ENCODE results near the gene PSMB2.

PSMB2 gene

GRCh38 chr1:35644204-35644603 lies 2.9 kb upstream of the PSMB2 start:
- DNase-seq (ENCODE audit: low read depth in 3 of 3, low spot score in 1 of 3), result no peak

DNA sequence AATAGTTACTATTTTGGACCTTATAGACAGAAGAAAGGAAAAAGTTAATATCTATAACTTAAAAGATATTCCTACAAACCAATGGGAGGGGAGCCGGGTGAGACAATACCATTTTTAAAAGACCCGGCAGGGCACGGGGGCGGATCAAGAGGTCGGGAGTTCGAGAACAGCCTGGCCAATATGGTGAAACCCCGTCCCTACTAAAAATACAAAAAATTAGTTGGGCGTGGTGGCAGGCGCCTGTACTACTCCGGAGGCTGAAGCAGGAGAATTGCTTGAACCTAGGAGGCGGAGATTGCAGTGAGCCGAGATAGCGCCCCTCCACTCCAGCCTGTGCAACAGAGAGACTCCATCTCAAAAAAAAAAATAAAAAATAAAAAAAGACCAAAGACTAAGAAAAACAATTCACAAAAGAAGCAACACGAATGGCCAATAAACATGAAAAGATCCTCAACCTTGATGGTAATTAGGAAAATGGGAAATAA lies 1.2 kb upstream of the PSMB2 start:
- no peak for DNase-seq (ENCODE audit: low read depth in 3 of 3, low spot score in 1 of 3)

DNA sequence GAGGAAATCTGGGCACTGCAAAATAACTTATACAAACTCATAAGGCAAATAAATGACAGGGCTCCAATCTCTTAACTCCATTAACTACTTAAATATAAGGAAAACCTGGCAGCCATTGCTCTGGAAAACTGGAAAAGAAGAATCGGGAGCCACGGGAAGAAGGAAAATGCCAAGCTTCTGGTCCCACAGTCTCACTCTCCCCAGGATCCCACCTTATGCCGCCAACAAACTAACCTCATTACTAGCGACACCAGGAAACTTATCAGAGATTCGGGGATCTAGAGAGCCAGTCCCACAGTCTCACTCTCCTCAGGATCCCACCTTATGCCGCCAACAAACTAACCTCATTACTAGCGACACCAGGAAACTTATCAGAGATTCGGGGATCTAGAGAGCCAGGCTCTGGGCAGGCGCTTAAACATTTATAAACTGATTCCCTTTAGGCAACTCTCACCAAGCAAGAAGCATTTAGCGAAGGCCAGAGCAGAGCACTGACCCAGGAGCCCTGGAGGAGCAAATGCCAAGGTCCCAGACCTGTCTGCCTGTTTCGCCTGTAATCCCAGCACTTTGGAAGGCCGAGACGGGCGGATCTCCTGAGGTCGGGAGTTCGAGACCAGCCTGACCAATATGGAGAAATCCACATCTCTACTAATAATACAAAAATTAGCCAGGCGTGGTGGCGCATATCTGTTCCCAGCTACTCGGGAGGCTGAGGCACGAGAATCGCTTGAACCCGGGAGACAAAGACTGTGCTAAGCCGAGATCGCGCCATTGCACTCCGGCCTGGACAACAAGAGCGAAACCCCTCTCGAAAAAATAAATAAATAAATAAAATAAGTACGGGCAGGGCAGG lies 720 bp downstream of the PSMB2 start:
- DNase-seq (ENCODE audit: low read depth in 3 of 3, low spot score in 1 of 3), result no peak

DNA sequence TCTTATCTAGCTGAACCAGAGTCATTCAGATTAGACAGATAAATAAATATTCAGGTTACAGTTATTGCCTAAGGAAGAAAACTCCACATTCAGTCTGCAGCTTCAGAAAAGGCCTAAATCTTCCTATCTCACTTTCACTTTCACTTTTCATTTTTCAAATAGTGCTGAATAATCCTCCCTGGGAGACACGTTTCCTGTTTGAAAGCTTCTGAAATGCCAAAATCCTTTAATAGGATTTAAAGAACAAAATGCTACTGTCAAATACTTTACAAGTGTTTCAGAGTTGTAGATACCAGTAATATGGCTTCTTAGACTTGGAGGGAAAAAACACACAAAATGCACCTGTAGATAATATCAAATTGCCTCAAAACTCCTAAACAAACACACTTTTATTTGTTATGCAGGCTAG lies 3.9 kb downstream of the PSMB2 start:
- no peak for DNase-seq (ENCODE audit: low read depth in 3 of 3, low spot score in 1 of 3)

DNA sequence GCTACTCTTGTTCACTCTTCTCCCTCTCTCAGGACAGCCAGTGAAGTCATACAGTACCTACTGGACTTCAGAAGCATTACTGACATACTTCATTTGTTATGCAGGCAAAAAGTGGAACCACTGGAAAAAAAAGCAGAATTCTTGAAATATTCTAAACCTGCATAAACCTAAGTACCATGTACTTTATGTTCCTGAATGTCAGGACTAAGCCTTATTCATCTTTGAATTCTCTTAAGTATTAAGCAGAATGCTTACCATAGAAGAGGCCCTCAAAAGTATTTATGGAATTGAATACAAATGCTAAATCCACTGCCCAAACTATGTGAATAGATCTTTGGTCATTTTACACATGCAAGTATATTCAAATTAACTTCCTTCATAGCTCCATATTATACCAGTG lies 7.8 kb downstream of the PSMB2 start:
- no peak for DNase-seq (ENCODE audit: low read depth in 3 of 3, low spot score in 1 of 3)

DNA sequence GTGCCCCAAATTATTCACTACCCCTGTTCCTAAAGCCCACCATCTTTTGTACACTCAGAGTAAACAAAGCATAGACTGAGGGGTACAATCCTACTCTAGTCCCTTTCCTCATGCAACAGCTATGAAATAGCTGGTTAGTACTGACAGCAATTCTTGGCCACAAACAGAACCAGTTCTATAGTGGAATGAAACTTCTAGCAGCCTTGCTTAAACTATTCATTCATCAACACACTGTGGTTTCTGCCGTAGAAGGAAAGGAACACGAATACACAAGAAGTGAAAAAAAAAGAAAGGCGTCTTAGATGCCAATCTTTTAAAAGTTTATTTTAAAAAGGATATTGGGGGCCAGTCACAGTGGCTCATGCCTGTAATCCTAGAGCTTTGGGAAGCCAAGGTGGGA lies 9.9 kb downstream of the PSMB2 start:
- no peak for DNase-seq (ENCODE audit: low read depth in 3 of 3, low spot score in 1 of 3)

- no peak for DNase-seq (ENCODE audit: low read depth in 3 of 3, low spot score in 1 of 3)
Measured at GRCh38 chr1:35629051-35629450, 12.3 kb downstream of the PSMB2 start.

- DNase-seq (ENCODE audit: low read depth in 3 of 3, low spot score in 1 of 3), result no peak
Measured at GRCh38 chr1:35623832-35624231, 17.5 kb downstream of the PSMB2 start.

DNA sequence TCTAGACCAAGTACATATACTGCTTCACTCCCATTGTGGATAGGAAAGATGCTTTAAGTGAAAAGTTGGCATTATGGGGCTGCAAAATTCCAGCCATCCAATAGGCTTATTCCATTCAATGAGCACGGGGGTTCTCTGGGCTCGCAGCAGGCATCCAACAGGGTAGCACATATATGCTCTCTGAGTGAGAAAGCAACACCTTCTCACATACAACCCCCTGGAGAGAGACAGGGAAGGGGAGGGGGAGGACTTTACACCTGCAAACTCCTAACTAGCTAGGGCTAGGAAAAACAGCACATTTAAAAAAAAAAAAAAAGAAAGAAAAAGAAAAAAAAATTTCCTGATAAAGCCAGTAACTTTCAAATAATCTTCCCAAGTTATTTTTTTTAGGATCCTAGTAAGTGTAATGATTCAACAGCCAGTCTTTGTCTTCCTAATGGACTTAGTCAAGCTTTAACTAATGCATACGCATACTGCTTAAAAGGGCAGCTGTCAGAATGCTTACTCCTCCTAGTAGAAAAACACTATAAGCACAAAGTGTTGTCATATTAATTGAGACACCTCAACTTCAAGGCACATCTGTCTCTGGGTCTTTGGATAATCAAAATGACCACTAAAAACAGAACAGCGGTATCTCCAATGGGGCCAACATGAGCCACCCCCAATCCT lies 18.7 kb downstream of the PSMB2 start:
- DNase-seq (ENCODE audit: low read depth in 3 of 3, low spot score in 1 of 3), result no peak

DNA sequence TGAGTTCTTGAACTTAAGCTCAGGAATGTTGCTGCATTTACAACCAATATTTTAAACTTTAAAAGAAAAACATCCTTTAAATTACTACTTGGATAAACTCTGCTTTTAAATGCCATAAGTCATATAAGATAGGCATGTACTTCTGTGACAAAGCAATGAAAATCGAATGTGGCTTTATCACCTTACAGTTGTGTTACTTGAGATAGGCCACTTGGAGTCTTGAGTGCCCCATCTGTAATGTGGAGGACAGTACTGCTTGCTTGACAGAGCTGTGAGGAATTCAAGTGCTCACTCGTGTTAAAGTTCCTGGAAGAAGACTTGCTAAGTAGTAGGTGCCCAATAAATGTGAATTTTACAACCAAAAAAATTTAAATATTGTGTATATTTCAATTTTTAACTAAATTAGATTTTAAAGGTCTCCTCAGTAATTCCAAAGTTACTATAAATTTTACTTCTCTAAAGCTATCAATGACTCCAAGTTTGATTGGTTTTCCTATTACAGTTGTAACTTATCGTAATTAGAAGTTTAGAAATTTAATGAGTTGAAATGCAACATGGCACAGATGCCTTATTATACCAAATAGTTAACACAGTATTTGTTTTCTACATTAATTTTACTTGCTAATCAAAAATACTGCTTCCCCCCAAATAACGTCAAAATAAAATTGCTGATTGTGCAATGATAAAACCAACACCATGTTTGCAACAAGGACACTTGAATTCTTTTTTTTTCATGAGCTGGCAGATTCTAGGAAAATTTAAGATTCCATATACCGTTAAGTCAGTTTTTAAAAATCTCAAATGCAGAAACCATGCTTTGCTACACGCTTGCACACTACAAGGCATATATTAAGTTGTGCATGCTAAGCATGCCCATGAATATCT lies 21.8 kb downstream of the PSMB2 start:
- no peak for DNase-seq (ENCODE audit: low read depth in 3 of 3, low spot score in 1 of 3)

- DNase-seq (ENCODE audit: low read depth in 3 of 3, low spot score in 1 of 3), result no peak
Measured at GRCh38 chr1:35615440-35615839, 25.9 kb downstream of the PSMB2 start.

- DNase-seq (ENCODE audit: low read depth in 3 of 3, low spot score in 1 of 3), result no peak
Measured at GRCh38 chr1:35611655-35612054, 29.7 kb downstream of the PSMB2 start.

- DNase-seq (ENCODE audit: low read depth in 3 of 3, low spot score in 1 of 3), result no peak
Measured at GRCh38 chr1:35605867-35606182, 35.5 kb downstream of the PSMB2 start.

GRCh38 chr1:35605071-35605866 lies 36.1 kb downstream of the PSMB2 start:
- no peak for DNase-seq (ENCODE audit: low read depth in 3 of 3, low spot score in 1 of 3)

DNA sequence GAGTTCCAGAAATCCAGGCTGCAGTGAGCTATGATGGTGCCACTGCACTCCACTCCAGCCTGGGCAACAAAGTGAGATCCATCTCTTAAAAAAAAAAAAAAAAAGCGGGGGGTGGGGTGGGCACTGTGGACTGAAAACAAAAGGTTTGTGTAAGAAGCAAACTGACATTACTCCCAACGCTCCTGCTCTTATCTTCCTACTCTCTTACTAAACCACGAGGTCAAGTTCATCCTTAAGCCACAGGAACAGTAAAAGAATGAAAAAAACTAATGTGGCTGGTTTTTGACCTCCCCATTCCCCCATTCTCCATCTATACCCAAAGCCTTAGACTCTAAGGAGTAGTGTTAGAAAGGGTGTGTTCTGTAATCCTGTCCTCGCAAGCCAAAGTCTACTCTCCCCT lies 37.4 kb downstream of the PSMB2 start:
- no peak for DNase-seq (ENCODE audit: low read depth in 3 of 3, low spot score in 1 of 3)

- no peak for DNase-seq (ENCODE audit: low read depth in 3 of 3, low spot score in 1 of 3)
Measured at GRCh38 chr1:35603468-35603867, 37.9 kb downstream of the PSMB2 start.

DNA sequence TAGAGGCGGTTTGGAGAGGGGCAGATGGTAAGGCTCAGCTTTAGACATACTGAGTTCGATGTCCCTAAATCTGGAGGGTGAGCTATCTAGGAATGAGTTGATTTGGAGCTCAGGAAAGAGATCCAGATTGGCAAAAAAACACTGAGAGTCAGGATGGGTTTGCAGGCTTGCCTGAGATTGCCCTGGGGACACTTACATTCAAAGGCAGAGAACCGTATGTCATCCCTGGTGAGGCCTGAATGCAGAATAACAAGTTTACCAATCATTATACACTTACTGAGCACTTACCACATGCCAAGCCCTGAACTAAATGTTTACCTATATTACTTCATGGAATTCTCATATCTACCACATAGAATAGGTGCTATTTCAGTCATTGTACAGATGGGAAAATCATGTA lies 40.7 kb downstream of the PSMB2 start:
- no peak for DNase-seq (ENCODE audit: low read depth in 3 of 3, low spot score in 1 of 3)

DNA sequence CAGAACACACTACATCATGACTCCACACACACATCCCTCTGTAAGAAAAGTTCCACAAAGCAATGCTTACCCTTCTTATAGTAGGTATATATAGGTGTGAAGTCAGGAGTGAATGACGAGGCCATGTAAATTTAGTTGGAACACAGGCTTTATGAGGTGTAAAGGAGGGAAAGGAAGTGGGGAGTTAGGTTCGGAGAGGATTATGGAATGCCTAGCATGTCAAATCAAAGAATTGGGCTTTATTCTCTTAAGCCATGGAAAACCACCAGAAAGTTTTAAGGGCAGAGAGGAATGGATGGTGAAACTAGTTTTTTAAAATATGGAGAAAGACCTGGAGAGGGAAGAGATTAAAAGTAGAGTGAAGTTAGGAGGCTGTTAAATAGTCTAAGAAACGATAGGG lies 41.9 kb downstream of the PSMB2 start:
- no peak for DNase-seq (ENCODE audit: low read depth in 3 of 3, low spot score in 1 of 3)

DNA sequence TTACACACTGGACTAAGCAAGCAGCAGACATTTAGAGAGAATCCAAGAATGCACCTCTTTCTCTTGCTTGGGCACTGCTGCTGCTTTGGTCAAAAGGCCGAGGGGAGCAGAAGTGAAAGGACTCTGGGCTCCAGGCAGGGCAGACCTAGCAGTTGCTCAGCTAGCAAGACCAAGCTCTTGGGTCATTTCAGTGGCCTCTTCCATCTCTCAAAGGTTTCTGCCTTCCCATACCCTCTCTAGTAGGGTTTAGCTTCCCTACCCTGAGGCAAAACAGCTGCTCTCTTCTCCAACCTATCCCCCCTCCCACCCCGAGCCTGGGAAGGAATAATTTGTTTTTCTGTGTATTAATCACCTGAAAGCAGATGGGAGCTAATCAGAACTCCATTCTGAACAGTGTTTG lies 42.4 kb downstream of the PSMB2 start:
- DNase-seq (ENCODE audit: low read depth in 3 of 3, low spot score in 1 of 3), result no peak

DNA sequence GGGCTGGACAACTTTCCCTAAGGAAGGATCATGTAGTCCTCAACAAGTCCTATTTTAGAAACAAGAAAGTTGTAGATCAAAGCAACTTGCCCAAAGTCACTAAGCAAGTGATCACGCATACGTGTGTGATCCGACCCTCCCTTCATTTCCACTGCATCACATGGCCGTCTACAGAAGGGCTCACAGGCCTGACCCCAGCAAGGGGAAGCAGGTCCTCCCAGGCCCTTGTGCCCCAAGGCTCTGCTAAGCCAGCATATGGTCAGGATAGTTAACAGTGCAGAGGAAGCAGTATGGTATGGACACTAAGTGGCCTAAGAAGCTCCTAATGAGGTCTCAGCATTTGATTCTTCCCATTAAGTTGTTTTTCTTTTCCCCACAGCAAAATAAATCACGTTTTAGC lies 43.5 kb downstream of the PSMB2 start:
- no peak for DNase-seq (ENCODE audit: low read depth in 3 of 3, low spot score in 1 of 3)

- no peak for DNase-seq (ENCODE audit: low read depth in 3 of 3, low spot score in 1 of 3)
Measured at GRCh38 chr1:35595684-35596083, 45.6 kb downstream of the PSMB2 start.
